HG03159 (cell line): ENCODE measurements around the gene RBM26.

Experiments
- ATAC-seq: cut with Tn5 transposase; IDR thresholded peaks from one replicate; pipeline ENCODE4 v1.9.1; 2021; ENCODE audit warnings: mild to moderate bottlenecking, moderate library complexity; ENCODE audit not compliant: unreplicated experiment

RBM26 gene

DNA sequence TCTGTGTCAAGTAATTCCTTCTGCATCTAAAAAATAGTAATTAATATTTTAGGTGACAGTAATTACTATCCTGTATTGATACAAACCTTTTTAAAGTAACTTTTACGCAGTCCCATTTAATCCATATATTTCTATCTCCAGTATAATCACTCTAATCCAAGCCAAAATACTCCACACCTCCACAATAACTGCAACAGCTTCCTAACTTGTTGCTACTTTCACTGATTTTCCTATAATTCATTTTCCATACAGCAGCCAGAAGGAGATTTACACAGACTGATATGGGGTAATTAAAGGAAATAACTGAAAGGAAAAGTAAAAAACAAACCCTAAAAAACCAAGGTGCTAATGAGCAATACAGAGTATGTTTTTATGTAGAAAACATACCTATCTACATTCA, 64.9 kb downstream of the RBM26 start:
- no peak for ATAC-seq

- ATAC-seq: no peak
Measured at GRCh38 chr13:79340490-79340889, 65.6 kb downstream of the RBM26 start.

- ATAC-seq: no peak
Measured at GRCh38 chr13:79338343-79338742, 67.7 kb downstream of the RBM26 start.

GRCh38 chr13:79336966-79337365, 69.1 kb downstream of the RBM26 start:
- ATAC-seq: no peak

DNA sequence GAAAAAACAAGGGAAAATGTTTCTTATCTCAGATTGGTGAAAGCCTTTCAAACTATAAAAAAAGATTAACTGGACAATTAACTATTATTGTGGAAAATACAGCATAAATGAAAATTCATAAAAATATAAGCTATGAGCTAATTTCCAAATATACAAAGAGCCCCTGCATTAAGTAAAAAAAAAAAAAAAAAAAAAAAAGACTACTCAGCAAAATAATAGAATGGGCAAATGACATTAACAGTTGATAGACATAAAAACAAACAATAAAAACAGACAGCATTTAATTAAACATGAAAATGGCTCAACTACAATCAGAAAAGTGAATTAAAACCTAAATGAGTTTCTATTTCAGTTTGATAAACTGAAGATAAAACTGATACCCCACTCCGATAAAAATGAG, 77.5 kb downstream of the RBM26 start:
- no peak for ATAC-seq

DNA sequence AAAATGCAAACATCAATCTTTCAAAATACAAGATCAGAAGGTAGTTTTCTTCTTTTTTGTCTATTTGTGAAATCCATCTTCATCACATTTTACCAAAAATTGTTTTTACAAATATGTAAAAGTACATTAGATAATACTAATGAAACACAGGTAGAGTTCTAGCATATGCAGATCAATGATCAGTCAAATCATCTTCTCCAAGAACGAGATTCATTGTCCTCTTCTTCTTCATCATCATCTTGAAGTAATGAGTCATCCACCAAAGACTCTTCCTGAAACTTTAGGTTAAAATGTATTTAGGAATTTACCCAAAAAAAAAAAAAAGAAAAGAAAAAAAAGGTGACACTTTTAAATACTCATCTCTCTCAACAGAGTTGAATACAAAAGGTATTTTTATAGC, 85.6 kb downstream of the RBM26 start:
- ATAC-seq: no peak

GRCh38 chr13:79318664-79319063, 87.4 kb downstream of the RBM26 start:
- no peak for ATAC-seq

GRCh38 chr13:79317856-79318255, 88.2 kb downstream of the RBM26 start:
- ATAC-seq: no peak

DNA sequence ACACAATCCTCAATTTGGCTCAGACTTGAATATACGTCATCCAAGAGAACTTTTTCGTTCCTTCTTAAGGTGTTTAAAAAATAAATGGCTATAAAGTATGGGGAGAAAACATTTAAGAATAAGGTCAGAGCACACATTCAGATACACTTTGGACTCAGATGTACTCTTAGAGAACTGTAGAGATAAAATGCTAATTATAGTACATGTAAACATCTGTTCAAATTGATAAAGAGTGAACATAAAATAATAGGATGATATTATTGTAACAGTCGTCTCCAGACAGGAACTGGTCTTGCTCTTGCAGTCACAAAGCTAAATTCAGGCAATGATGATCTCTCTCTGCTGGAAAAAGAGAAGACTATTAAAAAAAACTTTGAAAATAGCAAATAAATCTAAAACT, 91.4 kb downstream of the RBM26 start:
- no peak for ATAC-seq

- ATAC-seq: no peak
Measured at GRCh38 chr13:79312340-79312855, 93.7 kb downstream of the RBM26 start.

DNA sequence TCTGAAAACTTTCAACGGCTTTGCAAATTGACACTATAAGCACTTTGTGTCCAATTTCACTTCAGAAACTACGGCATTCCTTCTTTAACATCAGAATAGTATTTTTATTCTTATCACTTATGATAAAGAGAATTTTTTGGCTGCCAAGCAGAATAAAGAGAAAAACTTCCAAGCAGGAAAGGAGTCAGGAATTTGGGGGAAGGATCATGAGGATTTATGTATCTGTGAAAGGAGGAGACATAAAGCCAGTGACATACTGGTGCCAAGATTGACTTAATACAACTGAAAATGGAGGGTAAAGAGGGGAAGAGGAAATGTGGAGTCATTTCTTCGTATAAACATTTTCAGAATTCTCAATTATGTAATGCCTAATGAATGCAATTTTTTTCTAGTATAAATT, 94.7 kb downstream of the RBM26 start:
- no peak for ATAC-seq

GRCh38 chr13:79309690-79310089, 96.4 kb downstream of the RBM26 start:
- ATAC-seq: no peak

DNA sequence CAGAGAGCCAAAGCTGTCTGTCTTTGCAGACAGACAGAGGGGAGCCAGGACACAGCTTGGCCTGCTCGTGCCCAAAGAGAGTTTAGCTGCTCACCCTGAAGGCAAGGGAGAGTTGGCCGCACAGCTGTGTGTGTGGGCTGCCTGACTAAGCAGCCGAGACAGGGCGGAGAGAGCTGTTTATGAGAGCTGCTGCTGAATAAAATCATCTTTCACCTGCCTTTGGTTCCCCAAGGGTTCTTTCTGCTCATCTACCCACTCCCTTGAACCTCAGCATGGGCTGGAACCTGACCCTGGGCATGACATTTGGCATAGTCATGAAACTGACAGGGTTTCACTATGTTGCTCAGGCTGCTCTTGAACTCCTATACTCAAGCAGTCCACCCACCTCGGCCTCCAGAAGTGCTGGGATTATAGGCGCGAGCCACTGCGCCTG, 98.2 kb downstream of the RBM26 start:
- ATAC-seq: no peak

- no peak for ATAC-seq
Measured at GRCh38 chr13:79307433-79307861, 98.6 kb downstream of the RBM26 start.

DNA sequence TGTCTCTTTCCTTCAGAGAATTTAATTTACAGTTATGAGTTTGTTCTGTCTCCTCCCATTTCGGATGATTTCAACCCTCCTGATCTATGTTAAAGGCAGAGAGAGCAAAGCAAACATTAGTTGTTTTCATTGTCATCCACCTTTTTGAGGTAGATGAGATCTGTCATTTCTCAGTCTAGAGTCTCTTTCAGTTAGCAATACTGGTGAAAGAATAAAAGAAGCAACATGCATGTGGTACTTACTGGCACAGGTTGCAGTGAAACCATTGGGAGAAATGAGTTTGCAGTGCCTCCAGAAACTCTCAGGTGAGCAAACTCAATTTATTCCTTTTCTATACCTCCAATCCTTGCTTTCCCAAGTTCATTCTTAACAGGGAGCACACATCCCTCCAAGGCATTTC, 99.4 kb downstream of the RBM26 start:
- no peak for ATAC-seq

GRCh38 chr13:79297128-79297527, 108.9 kb downstream of the RBM26 start:
- no peak for ATAC-seq

DNA sequence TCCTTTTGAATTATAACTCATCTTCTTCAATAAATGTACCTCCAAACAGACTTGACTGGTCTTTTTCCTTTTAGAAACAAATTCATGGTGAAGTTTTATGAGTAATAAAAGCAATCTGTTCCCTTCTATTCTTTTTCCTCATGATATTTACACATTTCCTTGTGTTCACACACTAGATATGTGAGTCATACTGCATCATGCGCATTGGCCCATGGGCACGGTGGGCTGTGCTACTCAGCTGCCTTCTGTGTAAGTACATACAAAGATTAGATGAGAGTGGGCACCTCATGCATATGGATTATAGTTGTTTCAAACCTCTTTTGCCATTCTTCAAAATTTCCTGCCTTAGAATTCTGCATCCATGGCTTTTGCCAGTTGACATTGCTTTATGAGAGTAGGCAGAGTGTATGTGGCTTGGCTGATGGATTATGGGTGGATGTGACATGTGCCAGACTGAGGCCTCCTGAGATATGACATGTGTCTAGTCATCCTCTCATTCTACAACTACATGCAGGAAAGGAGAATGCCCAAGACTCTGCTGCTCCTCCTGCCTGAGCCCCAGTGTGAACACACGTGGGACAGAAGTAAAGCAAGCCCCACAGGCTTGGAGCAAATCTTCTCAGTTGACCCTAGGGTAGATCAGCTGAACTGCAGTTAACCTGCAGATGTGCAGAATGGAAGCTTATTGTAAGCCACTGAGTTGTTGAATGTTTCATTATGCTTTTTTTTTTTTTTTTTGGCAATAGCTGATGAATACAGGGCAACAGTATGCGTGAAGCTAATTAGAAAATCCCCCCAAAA, 109.9 kb downstream of the RBM26 start:
- ATAC-seq: no peak

- no peak for ATAC-seq
Measured at GRCh38 chr13:79290595-79291244, 115.3 kb downstream of the RBM26 start.

- ATAC-seq: no peak
Measured at GRCh38 chr13:79289571-79289970, 116.5 kb downstream of the RBM26 start.

- no peak for ATAC-seq
Measured at GRCh38 chr13:79287939-79288795, 117.9 kb downstream of the RBM26 start.

DNA sequence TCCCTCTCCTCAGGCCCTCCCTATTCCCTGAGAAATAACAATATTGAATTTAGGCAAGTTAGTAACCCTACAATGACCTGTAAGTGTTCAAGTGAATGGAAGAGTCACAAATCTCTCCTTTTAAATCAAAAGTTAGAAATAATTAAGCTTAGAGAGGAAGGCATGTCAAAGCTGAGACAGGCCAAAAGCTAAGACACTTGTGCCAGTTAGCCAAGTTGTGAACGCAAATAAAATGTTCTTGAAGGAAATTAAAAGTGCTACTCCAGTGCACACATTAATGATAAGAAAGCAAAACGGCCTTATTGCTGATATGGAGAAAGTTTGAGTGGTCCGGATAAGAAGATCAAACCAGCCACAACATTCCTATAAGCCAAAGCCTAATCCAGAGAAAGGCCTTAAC, 120.9 kb downstream of the RBM26 start:
- ATAC-seq: no peak
